OCI-LY3 (cell line): ENCODE results near the gene PAK1.

Experiments
- CTCF ChIP-seq: fragments of 200-600, 300-600 bp; sonication (generic); IDR thresholded peaks from 2 replicates; pipeline ENCODE4 v1.5.1; 2014; ENCODE audit warnings: antibody characterized with exemption, low read length, low read depth
- EZH2phosphoT487 ChIP-seq: fragments of 200-600 bp; shearing (Covaris generic); IDR thresholded peaks from 2 replicates; pipeline ENCODE4 v1.6.1; 2018; ENCODE audit warnings: antibody characterized with exemption, mixed run types, low read depth

GRCh38 chr11:77353131-77353530, 120.8 kb downstream of the PAK1 start:
- no peak for TF ChIP-seq CTCF
- TF ChIP-seq EZH2phosphoT487 = no peak
